Mammary epithelial cell (primary cell): ENCODE results near the gene ATP1A1.

ENCODE experiments used
- EZH2 ChIP-seq: IDR thresholded peaks from 2 replicates; pipeline ENCODE4 v1.6.1; 2012; ENCODE audit warnings: low read length, inconsistent platforms, borderline replicate concordance
- TF ChIP-seq, protein P1 (sequence below), 2 donors: IDR thresholded peaks in 1 of 2; conservative IDR thresholded peaks in 1 of 2; 2 replicates each; pipeline ENCODE4 v1.5.1; 2011 to 2012; ENCODE audit warnings: inconsistent platforms in 2 of 2, low read length in 2 of 2, mild to moderate bottlenecking in 2 of 2, control low read depth in 1 of 2, low read depth in 1 of 2; ENCODE audit not compliant: insufficient read depth in 1 of 2; ENCODE audit errors: extremely low read depth in 1 of 2

DNA sequence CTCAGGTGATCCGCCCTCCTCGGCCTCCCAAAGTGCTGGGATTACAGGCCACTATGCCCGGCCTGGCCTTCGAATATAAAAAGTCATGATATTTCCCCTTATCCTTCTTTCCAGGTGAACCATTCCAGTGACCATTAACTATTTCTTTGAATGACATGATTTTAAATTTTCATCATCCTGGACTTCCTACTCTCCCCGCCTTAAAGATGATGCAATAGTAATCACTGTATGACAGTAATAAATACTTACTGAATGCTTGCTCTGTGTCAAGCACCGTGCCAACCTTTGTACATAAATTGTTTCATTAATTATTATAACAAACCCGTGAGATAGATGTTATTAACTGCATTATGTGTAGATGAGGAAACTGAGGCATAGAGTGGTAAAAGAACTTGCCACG is 19.9 kb upstream of the ATP1A1 start:
- TF ChIP-seq, protein P1, sequence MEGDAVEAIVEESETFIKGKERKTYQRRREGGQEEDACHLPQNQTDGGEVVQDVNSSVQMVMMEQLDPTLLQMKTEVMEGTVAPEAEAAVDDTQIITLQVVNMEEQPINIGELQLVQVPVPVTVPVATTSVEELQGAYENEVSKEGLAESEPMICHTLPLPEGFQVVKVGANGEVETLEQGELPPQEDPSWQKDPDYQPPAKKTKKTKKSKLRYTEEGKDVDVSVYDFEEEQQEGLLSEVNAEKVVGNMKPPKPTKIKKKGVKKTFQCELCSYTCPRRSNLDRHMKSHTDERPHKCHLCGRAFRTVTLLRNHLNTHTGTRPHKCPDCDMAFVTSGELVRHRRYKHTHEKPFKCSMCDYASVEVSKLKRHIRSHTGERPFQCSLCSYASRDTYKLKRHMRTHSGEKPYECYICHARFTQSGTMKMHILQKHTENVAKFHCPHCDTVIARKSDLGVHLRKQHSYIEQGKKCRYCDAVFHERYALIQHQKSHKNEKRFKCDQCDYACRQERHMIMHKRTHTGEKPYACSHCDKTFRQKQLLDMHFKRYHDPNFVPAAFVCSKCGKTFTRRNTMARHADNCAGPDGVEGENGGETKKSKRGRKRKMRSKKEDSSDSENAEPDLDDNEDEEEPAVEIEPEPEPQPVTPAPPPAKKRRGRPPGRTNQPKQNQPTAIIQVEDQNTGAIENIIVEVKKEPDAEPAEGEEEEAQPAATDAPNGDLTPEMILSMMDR (conservative IDR thresholded peaks at IDR 0.05 in 1 of 2, IDR thresholded peaks at IDR 0.05 in 1 of 2; ENCODE audit: extremely low read depth in 1 of 2, insufficient read depth in 1 of 2, low read depth in 1 of 2, low read length in 2 of 2), result no peak
- no peak for TF ChIP-seq EZH2
